Kidney (tissue), 14 donors: ENCODE results near the gene TRPM4. TPM values are rescaled to one million over a fixed set of nuclear protein-coding genes. Genes with fewer than 3 reads are reported as not detected.
A peak's percentile ranks its signal among the peaks of the same experiment; 100 is the strongest.
"Not testable (repeated sequence)": the region's sequence is repeated elsewhere in the genome, so short reads cannot be mapped to it uniquely, and the experiment has no call there.

Experiments used
- DNase-seq, 5 donors: peaks; one replicate each; pipeline ENCODE4 v3.0.0-alpha.2; 2013 to 2020
- FAIRE-seq: peaks from 2 replicates; lab custom pipeline; 2012; peaks lifted over from hg19 to GRCh38; lab: Jason Lieb, UNC
- H3K27ac ChIP-seq, 2 donors: one replicate each; pipeline ENCODE4 v1.7.0; 2013; ENCODE audit warnings: low read depth in 2 of 2, low read length in 2 of 2, inconsistent platforms in 1 of 2
- H3K27me3 ChIP-seq: one replicate; pipeline ENCODE4 v1.7.1; 2013; ENCODE audit warnings: low read length, inconsistent platforms; ENCODE audit not compliant: control insufficient read depth, insufficient read depth
- H3K36me3 ChIP-seq, 3 donors: one replicate each; pipeline versions ENCODE4 v1.7.0 to v1.7.1; 2013; ENCODE audit warnings: low read length in 3 of 3, control low read depth in 1 of 3, inconsistent platforms in 1 of 3; ENCODE audit not compliant: insufficient read depth in 3 of 3, control insufficient read depth in 2 of 3
- H3K4me1 ChIP-seq, 3 donors: one replicate each; pipeline versions ENCODE4 v1.7.0 to v1.7.1; 2013; ENCODE audit warnings: low read length in 3 of 3, inconsistent platforms in 1 of 3, low read depth in 1 of 3; ENCODE audit not compliant: control insufficient read depth in 2 of 3, insufficient read depth in 2 of 3
- H3K4me3 ChIP-seq, 3 donors: one replicate each; pipeline versions ENCODE4 v1.7.0 to v1.8.1; 2013; ENCODE audit warnings: low read length in 3 of 3, control low read depth in 1 of 3, inconsistent platforms in 1 of 3
- H3K9ac ChIP-seq, 3 donors: one replicate each; pipeline versions ENCODE4 v1.7.0 to v1.7.1; 2013; ENCODE audit warnings: low read length in 3 of 3, control low read depth in 1 of 3, inconsistent platforms in 1 of 3
- H3K9me3 ChIP-seq, 3 donors: one replicate each; pipeline versions ENCODE4 v1.7.0 to v1.7.1; 2013; ENCODE audit warnings: low read length in 3 of 3, control low read depth in 1 of 3, inconsistent platforms in 1 of 3; ENCODE audit not compliant: control insufficient read depth in 2 of 3, insufficient read depth in 1 of 3
- intact Hi-C: fragments of 100-400 bp; cut with DNase I; formaldehyde crosslinking; loops from one replicate; pipeline ENCODE4 v1.11.1; 2022
- polyA plus RNA-seq: library from polyadenylated mRNA; stranded (reverse); fragments of 350-450 nt; fragmentation: Illumina TruSeq; extraction: RNeasy Lipid Tissue Mini Kit (QIAGEN cat#74804); gene quantifications from one replicate; pipeline ENCODE4 v1.2.3, GENCODE V29; 2014; ENCODE audit warnings: low read depth, low replicate concordance; ENCODE audit not compliant: insufficient read depth
- total RNA-seq: library from RNA; stranded (reverse); fragmentation: NEBNext Ultra II Directional; extraction: Animal tissue kit (Norgen Biotek cat#: 25700); gene quantifications from one replicate; pipeline ENCODE4 v1.2.1, GENCODE V29; 2021
- TF ChIP-seq, protein P1 (sequence below): IDR thresholded peaks from 3 replicates; pipeline ENCODE4 v1.5.1; 2012; ENCODE audit warnings: mild to moderate bottlenecking, moderate library complexity, borderline replicate concordance; ENCODE audit not compliant: insufficient read depth; ENCODE audit errors: extremely low read depth
- donor health status: control.
- donor health status: control.
- donor health status: control.
- donor health status: control.
- donor health status: control.
- donor health status: DM: yes; HTN: yes; CAD: no.
- donor health status: Normal renal cell carcinoma (clear cell type).

TRPM4 gene
- total and polyA plus RNA-seq, 2 donors from 2014 or later = 47.6 to 89.1 TPM

DNA sequence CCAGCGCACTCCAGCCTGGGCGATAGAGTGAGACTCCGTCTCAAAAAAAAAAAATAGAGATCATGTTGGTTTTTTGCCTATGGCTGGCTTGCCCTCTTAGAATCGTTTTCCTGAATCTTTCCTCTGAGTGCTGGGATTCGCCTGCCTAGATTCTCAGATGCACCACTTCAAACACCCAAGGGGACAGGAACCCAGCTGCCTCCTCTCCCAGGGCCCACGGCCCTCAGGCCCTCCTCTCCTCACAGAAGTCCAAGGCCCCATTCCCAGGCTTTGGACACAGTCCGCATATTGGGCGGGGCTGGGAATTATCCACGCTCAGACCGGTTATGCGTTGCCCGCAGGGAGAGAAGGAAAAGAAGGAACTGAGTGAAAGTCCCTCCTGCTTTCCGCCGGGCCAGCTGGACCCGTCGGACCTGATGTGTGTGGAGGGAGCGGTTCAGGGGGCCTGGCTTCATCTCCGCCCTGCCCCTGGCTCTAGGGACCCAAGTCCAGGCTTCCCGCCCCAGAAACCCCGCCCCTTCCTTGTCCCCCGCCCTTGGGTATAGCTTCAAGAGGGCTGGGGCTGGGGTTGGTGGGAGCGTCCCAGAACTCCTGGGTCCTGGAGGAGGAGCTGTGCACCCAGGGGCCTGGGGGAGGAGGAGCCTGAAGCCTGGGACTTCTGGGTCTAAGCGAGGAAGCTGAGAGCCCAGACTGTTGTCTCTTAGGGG is 32.4 kb upstream of the TRPM4 start:
- FAIRE-seq (no peak), DNase-seq (peak in 2 of 5 donors; percentile 30 to 69)
- intact Hi-C loops = no loop called here
- Histone ChIP-seq H3K4me3 (no peak overlapping the region), H3K27ac (no peak overlapping the region), H3K9me3 (no peaks in the 10 kb centered on the region), H3K36me3 (no peaks in the 10 kb centered on the region), H3K4me1 (peaks cover 0 to 7% (median 0%) of the 10 kb centered on the region in 3 donors), H3K27me3 (peaks cover 5% of the 10 kb centered on the region), H3K9ac (no peak overlapping the region)
- TF ChIP-seq, protein P1, sequence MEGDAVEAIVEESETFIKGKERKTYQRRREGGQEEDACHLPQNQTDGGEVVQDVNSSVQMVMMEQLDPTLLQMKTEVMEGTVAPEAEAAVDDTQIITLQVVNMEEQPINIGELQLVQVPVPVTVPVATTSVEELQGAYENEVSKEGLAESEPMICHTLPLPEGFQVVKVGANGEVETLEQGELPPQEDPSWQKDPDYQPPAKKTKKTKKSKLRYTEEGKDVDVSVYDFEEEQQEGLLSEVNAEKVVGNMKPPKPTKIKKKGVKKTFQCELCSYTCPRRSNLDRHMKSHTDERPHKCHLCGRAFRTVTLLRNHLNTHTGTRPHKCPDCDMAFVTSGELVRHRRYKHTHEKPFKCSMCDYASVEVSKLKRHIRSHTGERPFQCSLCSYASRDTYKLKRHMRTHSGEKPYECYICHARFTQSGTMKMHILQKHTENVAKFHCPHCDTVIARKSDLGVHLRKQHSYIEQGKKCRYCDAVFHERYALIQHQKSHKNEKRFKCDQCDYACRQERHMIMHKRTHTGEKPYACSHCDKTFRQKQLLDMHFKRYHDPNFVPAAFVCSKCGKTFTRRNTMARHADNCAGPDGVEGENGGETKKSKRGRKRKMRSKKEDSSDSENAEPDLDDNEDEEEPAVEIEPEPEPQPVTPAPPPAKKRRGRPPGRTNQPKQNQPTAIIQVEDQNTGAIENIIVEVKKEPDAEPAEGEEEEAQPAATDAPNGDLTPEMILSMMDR = no peak

DNA sequence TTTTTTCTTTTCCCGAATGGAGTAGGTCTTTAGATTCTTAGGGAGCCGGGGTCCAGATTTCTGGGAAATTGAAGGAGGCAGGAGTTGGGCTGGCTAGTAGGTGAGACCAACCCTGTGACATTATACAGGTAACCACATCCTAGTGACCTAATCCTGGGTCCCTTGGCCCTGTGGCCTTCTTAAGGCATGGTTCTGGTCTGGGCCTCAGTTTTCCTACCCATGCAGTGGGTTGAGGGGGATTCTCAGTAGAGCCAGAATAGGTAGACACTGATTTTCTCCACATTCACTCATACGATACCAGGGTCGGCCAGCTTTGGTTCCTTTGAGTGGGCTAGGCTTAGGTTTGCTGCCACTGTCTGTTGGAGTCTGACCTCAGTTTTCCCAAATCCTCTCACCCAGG is 31.0 kb upstream of the TRPM4 start:
- Histone ChIP-seq H3K4me3 (no peak overlapping the region), H3K9ac (no peak overlapping the region), H3K9me3 (no peaks in the 10 kb centered on the region), H3K27ac (no peak overlapping the region), H3K36me3 (no peaks in the 10 kb centered on the region), H3K27me3 (no peaks in the 10 kb centered on the region), H3K4me1 (peaks cover 0 to 7% (median 0%) of the 10 kb centered on the region in 3 donors)
- peak in 1 of 5 donors; percentile 13 for DNase-seq
- no peak for FAIRE-seq
- TF ChIP-seq, protein P1 = no peak
- intact Hi-C loops = no loop called here

DNA sequence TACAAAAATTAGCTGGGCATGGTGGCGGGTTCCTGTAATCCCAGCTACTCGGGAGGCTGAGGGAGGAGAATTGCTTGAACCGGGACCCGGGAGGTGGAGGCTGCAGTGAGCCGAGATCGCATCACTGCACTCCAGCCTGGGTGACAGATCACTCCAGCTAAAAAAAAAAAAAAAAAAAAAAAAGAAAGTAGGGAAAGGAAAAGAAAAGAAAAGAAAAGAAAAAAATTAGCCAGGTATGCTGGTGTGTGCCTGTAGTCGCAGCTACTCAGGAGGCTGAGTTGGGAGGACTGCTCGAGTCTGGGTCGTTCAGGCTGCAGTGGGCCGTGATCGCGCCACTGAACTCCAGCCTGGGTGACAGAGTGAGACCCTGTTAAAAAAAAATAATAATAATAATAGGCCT is 30.4 kb upstream of the TRPM4 start:
- H3K27me3 ChIP-seq, intact Hi-C loops, H3K4me3 ChIP-seq, H3K27ac ChIP-seq, H3K4me1 ChIP-seq, DNase-seq, FAIRE-seq, H3K9ac ChIP-seq, H3K36me3 ChIP-seq, H3K9me3 ChIP-seq: not testable (repeated sequence)

DNA sequence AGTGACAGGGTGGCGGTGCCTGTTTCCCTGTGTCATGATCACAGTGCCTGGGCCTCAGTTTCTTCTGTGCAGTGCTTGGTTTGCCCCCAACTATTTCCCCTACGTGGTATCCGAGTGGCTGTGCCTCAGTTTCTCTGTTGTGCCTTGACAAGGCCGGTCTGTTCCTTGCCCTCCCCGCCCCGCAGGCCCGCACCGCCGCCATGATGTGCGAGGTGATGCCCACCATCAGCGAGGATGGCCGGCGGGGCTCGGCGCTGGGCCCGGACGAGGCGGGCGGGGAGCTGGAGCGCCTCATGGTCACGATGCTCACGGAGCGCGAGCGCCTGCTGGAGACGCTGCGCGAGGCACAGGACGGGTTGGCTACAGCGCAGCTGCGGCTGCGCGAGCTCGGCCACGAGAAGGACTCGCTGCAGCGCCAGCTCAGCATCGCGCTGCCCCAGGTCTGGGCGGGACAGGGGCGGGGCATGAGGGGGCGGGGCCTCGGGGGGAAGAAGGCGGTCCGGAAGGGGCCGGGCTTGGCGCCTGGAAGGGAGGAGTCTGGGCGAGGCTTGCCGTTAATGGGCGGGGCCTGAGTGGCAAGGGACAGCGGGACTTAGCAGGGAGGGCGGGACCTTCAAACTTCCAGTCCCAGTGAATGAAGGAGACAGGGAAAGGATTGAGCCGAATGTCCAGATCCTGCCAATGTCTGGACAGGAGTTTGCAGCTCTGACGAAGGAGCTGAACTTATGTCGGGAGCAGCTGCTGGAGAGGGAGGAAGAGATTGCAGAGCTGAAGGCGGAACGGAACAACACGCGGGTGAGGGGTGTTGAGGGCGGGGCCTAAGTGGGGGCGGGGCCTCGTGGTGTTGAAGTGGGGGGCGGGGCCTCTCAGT is 29.7 kb upstream of the TRPM4 start:
- FAIRE-seq (no peak), DNase-seq (peak; percentile 98 to 99 (median 99))
- Histone ChIP-seq H3K27me3 (no peaks in the 10 kb centered on the region), H3K9ac (peak overlapping the region in 1 of 3 donors; percentile 47), H3K36me3 (no peaks in the 10 kb centered on the region), H3K4me1 (peaks cover 0 to 7% (median 0%) of the 10 kb centered on the region in 3 donors), H3K4me3 (peak overlapping the region; percentile 45 to 69 (median 53)), H3K9me3 (no peaks in the 10 kb centered on the region), H3K27ac (peak overlapping the region; percentile 60 to 71)
- intact Hi-C loops = no loop called here
- TF ChIP-seq, protein P1 = no peak
